B cell (primary cell): ENCODE data around the gene KMO. TPM values are rescaled to one million over a fixed set of nuclear protein-coding genes. Genes with fewer than 3 reads are reported as not detected.

Source experiments
- ATAC-seq: fragments of 200-7000 bp; cut with Tn5 transposase; one replicate; pipeline ENCODE4 v1.10.0; 2021; ENCODE audit warnings: low read depth, mild to moderate bottlenecking, moderate number of reproducible peaks, moderate library complexity
- CTCF ChIA-PET: fragments of 350-600 bp; sonication (Branson Sonifier 250); formaldehyde crosslinking; loops from one replicate; lab custom pipeline; 2021; ENCODE audit warnings: antibody characterized with exemption, inconsistent platforms; lab: Charles Lee
- POLR2A ChIA-PET: fragments of 350-600 bp; sonication (Branson Sonifier 250); formaldehyde crosslinking; loops from one replicate; lab custom pipeline; 2021; ENCODE audit warnings: antibody characterized with exemption; lab: Charles Lee
- DNase-seq: peaks from one replicate; pipeline ENCODE4 v3.0.0; 2013
- H2AFZ ChIP-seq: 2 replicates; pipeline ENCODE4 v1.6.1; 2012; ENCODE audit warnings: mild to moderate bottlenecking, low read depth, low read length; ENCODE audit not compliant: insufficient read depth, poor library complexity, severe bottlenecking
- H3K27ac ChIP-seq, 2 donors: 1 replicate in 1 of 2; 2 replicates in 1 of 2; pipeline ENCODE4 v1.5.1; 2012 to 2013; ENCODE audit warnings: low read length in 2 of 2, mild to moderate bottlenecking in 2 of 2, moderate library complexity in 1 of 2
- H3K27me3 ChIP-seq, 4 experiments: fragments of 200-600 bp in 1 of 4; sonication (generic) in 1 of 4; replicated peaks in 1 of 4; 1 replicate in 2 of 4; 2 replicates in 2 of 4; pipeline versions ENCODE4 v1.6.1 to v1.7.0; 2013 to 2016; ENCODE audit warnings: low read length in 3 of 4, mild to moderate bottlenecking in 2 of 4, mixed read lengths in 1 of 4, moderate library complexity in 1 of 4; ENCODE audit not compliant: insufficient read depth in 4 of 4, control insufficient read depth in 3 of 4; ENCODE audit errors: control extremely low read depth in 1 of 4
- H3K36me3 ChIP-seq, 2 experiments: replicated peaks in 1 of 2; 1 replicate in 1 of 2; 2 replicates in 1 of 2; pipeline versions ENCODE4 v1.6.1 to v1.7.1; 2013; ENCODE audit warnings: low read length in 1 of 2; ENCODE audit not compliant: insufficient read depth in 2 of 2, control insufficient read depth in 1 of 2; ENCODE audit errors: control extremely low read depth in 1 of 2, extremely low read depth in 1 of 2
- H3K4me1 ChIP-seq, 2 donors: fragments of 200-600 bp in 1 of 2; sonication (generic) in 1 of 2; 1 replicate in 1 of 2; 2 replicates in 1 of 2; pipeline versions ENCODE4 v1.5.1 to v1.6.1; 2013 to 2017; ENCODE audit warnings: low read length in 2 of 2; ENCODE audit not compliant: control insufficient read depth in 2 of 2, insufficient read depth in 2 of 2
- H3K4me2 ChIP-seq: replicated peaks from 2 replicates; pipeline ENCODE3; 2012; ENCODE audit warnings: mild to moderate bottlenecking, low read depth, low read length; ENCODE audit not compliant: poor library complexity, severe bottlenecking
- H3K4me3 ChIP-seq, 5 experiments: fragments of 200-600 bp in 1 of 5; sonication (generic) in 1 of 5; 1 replicate in 3 of 5; 2 replicates in 2 of 5; pipeline versions ENCODE4 v1.5.1 to v1.7.0; 2011 to 2016; ENCODE audit warnings: low read length in 4 of 5, mild to moderate bottlenecking in 4 of 5, low read depth in 2 of 5, control low read depth in 1 of 5, moderate library complexity in 1 of 5; ENCODE audit not compliant: insufficient read depth in 1 of 5; ENCODE audit errors: control extremely low read depth in 1 of 5, extremely low read depth in 1 of 5
- H3K79me2 ChIP-seq: fragments of 200-600 bp; sonication (generic); one replicate; pipeline ENCODE4 v1.6.0; 2016; ENCODE audit warnings: low read length; ENCODE audit not compliant: control insufficient read depth, insufficient read depth
- H3K9ac ChIP-seq: fragments of 200-600 bp; sonication (generic); 2 replicates; pipeline ENCODE4 v1.6.1; 2017; ENCODE audit warnings: mild to moderate bottlenecking, low read length, moderate library complexity
- H3K9me3 ChIP-seq, 3 donors: one replicate each; pipeline versions ENCODE4 v1.6.1 to v1.7.1; 2013; ENCODE audit warnings: low read length in 2 of 3; ENCODE audit not compliant: control insufficient read depth in 2 of 3, insufficient read depth in 1 of 3; ENCODE audit errors: control extremely low read depth in 1 of 3
- H4K20me1 ChIP-seq: 2 replicates; pipeline ENCODE4 v1.6.0; 2012; ENCODE audit warnings: mild to moderate bottlenecking, low read length; ENCODE audit not compliant: insufficient read depth, control insufficient read depth, poor library complexity, severe bottlenecking
- H3K27ac Mint-ChIP-seq: one replicate; pipeline ENCODE4 v1.8.0; 2021; ENCODE audit warnings: mixed read lengths
- H3K27me3 Mint-ChIP-seq: one replicate; pipeline ENCODE4 v1.8.0; 2021; ENCODE audit warnings: mixed read lengths
- H3K4me1 Mint-ChIP-seq: one replicate; pipeline ENCODE4 v1.8.0; 2021; ENCODE audit warnings: mixed read lengths
- H3K4me3 Mint-ChIP-seq: one replicate; pipeline ENCODE4 v1.8.0; 2021; ENCODE audit warnings: mixed read lengths
- H3K9me3 Mint-ChIP-seq: one replicate; pipeline ENCODE4 v1.8.0; 2022; ENCODE audit warnings: mixed read lengths; ENCODE audit not compliant: insufficient read depth
- EZH2 ChIP-seq: IDR thresholded peaks from 2 replicates; pipeline ENCODE4 v1.6.1; 2012; ENCODE audit warnings: borderline replicate concordance, low read depth, mild to moderate bottlenecking, moderate library complexity, low read length; ENCODE audit not compliant: insufficient read depth, poor library complexity, severe bottlenecking
- WGBS: methylation state at CpG from one replicate; pipeline ENCODE4 v1.1.5; 2013; ENCODE audit warnings: missing lambda C conversion rate; ENCODE audit not compliant: insufficient coverage; 5-methylcytosine and 5-hydroxymethylcytosine counted together
- intact Hi-C: fragments of 100-400 bp; cut with micrococcal nuclease; formaldehyde crosslinking; loops from one replicate; pipeline ENCODE4 v1.10.0; 2022
- polyA plus RNA-seq: library from polyadenylated mRNA; depleted of rRNA; stranded (reverse); fragments of >200 nt; gene quantifications from 2 replicates; pipeline ENCODE4 v1.2.3, GENCODE V29; 2012
- total RNA-seq, 2 donors: library from RNA; stranded (reverse); fragments of 120-200 nt in 1 of 2; gene quantifications; 1 replicate in 1 of 2; 2 replicates in 1 of 2; pipeline versions ENCODE4 v1.2.3 to v1.2.4, GENCODE V29; 2013 to 2022
- TF ChIP-seq, protein P1 (sequence below): fragments of 200-600 bp; IDR thresholded peaks from one replicate; pipeline ENCODE4 v1.8.0; 2022; ENCODE audit warnings: antibody characterized with exemption, mild to moderate bottlenecking

Gene KMO
- total and polyA plus RNA-seq, 2 donors (not counting 1 experiment from before 2014, with no cell fraction given): 14.0 to 34.0 TPM

DNA sequence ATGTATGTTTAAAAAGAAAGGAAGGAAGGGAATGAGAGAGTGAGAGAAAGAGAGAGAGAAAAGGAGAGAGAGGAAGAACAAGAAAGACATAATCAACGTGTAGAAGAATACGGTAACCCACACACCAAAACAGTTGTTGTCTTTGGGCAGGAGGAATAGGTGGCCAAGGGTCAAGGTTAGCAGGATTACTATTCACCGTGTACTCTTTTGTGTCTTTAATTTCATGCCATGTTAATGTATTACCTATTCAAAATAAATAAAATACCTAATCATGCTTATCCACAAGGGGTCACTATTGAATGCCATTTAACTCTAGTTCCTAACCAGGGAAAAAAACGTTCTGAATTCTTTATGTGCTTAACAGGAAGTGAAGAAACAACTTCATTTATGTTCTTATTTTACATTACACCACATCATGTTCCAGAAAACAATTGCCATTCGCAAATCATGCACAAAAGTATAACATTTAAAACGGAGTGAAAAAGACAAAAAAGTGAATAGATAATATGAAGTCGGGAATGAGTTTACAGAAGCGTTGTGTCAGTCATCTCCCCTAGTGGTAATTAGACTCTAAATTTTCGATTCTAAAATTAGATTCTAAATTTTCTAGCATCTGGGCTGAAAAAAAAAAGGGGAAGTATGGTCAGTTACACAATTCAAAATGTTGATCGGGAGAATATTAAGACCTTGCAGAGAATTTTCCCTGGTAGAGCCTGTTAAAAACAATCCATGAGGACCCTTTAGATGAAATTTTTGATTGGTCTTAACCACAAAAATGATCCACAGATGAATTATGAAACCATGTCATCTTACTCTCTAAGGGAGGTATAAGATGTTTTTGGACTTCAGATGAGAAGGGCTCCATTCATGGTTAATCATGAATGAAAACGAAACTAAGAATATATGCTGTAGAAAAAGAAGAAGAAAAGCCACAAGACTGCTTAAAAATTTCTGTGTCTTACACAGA is 700 bp upstream of the KMO start:
- H3K27me3 Mint-ChIP-seq: no peaks in the 10 kb centered on the region
- CTCF ChIA-PET: interaction anchor here (0.9 to 1.7 kb wide), 10 partner anchors 16 to 467 kb away, joined by 3 to 12 read pairs (median 6); partner anchors contain the start of gene MAP1LC3C
- Histone ChIP-seq H3K4me3 (peak overlapping the region; percentile 58 to 98 (median 78)), H3K27me3 (no peaks in the 10 kb centered on the region), H2AFZ (peak overlapping the region; percentile 80), H3K27ac (peak overlapping the region; percentile 87 to 96), H3K9ac (peak overlapping the region; percentile 78), H3K9me3 (no peaks in the 10 kb centered on the region), H3K4me1 (peaks cover 29 to 41% of the 10 kb centered on the region in 2 donors), H3K4me2 (peak overlapping the region; percentile 82), H4K20me1 (no peaks in the 10 kb centered on the region), H3K79me2 (peaks cover 40% of the 10 kb centered on the region), H3K36me3 (peaks cover 4% of the 10 kb centered on the region in 2 experiments)
- intact Hi-C loops: loop anchor here (1.0 to 10.0 kb wide), 11 partner anchors 12 to 1796 kb away; partner anchors contain the start of genes CEP170, CHML, FH and OPN3
- POLR2A ChIA-PET: interaction anchor here (3.5 kb wide), 1 partner anchor 19 kb away, joined by 43 read pairs; no protein-coding TSS in a partner anchor
- 0% methylated on average over 4 of the region's 11 CpGs for WGBS
- peak overlapping the region; percentile 96 for H3K27ac Mint-ChIP-seq
- H3K4me3 Mint-ChIP-seq: peak overlapping the region; percentile 92
- TF ChIP-seq, protein P1, sequence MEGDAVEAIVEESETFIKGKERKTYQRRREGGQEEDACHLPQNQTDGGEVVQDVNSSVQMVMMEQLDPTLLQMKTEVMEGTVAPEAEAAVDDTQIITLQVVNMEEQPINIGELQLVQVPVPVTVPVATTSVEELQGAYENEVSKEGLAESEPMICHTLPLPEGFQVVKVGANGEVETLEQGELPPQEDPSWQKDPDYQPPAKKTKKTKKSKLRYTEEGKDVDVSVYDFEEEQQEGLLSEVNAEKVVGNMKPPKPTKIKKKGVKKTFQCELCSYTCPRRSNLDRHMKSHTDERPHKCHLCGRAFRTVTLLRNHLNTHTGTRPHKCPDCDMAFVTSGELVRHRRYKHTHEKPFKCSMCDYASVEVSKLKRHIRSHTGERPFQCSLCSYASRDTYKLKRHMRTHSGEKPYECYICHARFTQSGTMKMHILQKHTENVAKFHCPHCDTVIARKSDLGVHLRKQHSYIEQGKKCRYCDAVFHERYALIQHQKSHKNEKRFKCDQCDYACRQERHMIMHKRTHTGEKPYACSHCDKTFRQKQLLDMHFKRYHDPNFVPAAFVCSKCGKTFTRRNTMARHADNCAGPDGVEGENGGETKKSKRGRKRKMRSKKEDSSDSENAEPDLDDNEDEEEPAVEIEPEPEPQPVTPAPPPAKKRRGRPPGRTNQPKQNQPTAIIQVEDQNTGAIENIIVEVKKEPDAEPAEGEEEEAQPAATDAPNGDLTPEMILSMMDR: peak; percentile 93
- no peak for TF ChIP-seq EZH2
- DNase-seq: peak; percentile 91
- no peaks in the 10 kb centered on the region for H3K9me3 Mint-ChIP-seq
- peak; percentile 68 for ATAC-seq
- H3K4me1 Mint-ChIP-seq: peaks cover 42% of the 10 kb centered on the region
